Loucy (cell line): ENCODE measurements around the gene GUCY1A1.

ENCODE experiments used
- H2AFZ ChIP-seq: fragments of 200-600 bp; sonication (generic); 2 replicates; pipeline ENCODE4 v1.6.0; 2016; ENCODE audit warnings: antibody characterized with exemption, mild to moderate bottlenecking, low read length, moderate library complexity
- H3F3A ChIP-seq: fragments of 200-600 bp; 2 replicates; pipeline ENCODE4 v1.6.0; 2016; ENCODE audit warnings: antibody characterized with exemption, low read depth, mild to moderate bottlenecking
- H3K27me3 ChIP-seq: fragments of 200-600 bp; sonication (generic); 2 replicates; pipeline ENCODE4 v1.6.1; 2014; ENCODE audit warnings: low read length, mild to moderate bottlenecking; ENCODE audit not compliant: insufficient read depth, poor library complexity, severe bottlenecking
- H3K36me3 ChIP-seq: fragments of 200-600 bp; sonication (generic); 2 replicates; pipeline ENCODE4 v1.6.1; 2016; ENCODE audit warnings: low read length; ENCODE audit not compliant: insufficient read depth
- H3K4me1 ChIP-seq: fragments of 200-600 bp; sonication (generic); 2 replicates; pipeline ENCODE4 v1.5.1; 2014; ENCODE audit warnings: low read length, mild to moderate bottlenecking; ENCODE audit not compliant: insufficient read depth, poor library complexity, severe bottlenecking
- H3K4me2 ChIP-seq: fragments of 200-600 bp; sonication (generic); 2 replicates; pipeline ENCODE4 v1.6.0; 2014; ENCODE audit warnings: antibody characterized with exemption, low read length, low read depth, mild to moderate bottlenecking; ENCODE audit not compliant: poor library complexity, severe bottlenecking
- H3K4me3 ChIP-seq: fragments of 200-600 bp; sonication (generic); 2 replicates; pipeline ENCODE4 v1.5.1; 2014; ENCODE audit warnings: low read length, mild to moderate bottlenecking, mixed read lengths; ENCODE audit not compliant: poor library complexity, severe bottlenecking
- H3K79me2 ChIP-seq: fragments of 200-600 bp; sonication (generic); 2 replicates; pipeline ENCODE4 v1.6.1; 2014; ENCODE audit warnings: low read length; ENCODE audit not compliant: insufficient read depth
- H3K9ac ChIP-seq: fragments of 200-600 bp; sonication (generic); 2 replicates; pipeline ENCODE4 v1.6.0; 2014; ENCODE audit warnings: mild to moderate bottlenecking, low read depth, low read length, moderate library complexity; ENCODE audit not compliant: poor library complexity, severe bottlenecking
- H3K9me2 ChIP-seq: fragments of 200-600 bp; sonication (generic); replicated peaks from 2 replicates; pipeline ENCODE4 v1.6.1; 2016; ENCODE audit warnings: low read depth, low read length, mixed read lengths
- H3K9me3 ChIP-seq: fragments of 200-600 bp; sonication (generic); 2 replicates; pipeline ENCODE4 v1.6.1; 2014; ENCODE audit warnings: mild to moderate bottlenecking, antibody characterized with exemption, low read length, low read depth; ENCODE audit not compliant: insufficient read depth
- H4K20me1 ChIP-seq: fragments of 200-600 bp; sonication (generic); 2 replicates; pipeline ENCODE4 v1.6.0; 2014; ENCODE audit warnings: antibody characterized with exemption, low read length, mild to moderate bottlenecking; ENCODE audit not compliant: insufficient read depth, poor library complexity, severe bottlenecking
- CTCF ChIP-seq: fragments of 200-600 bp; sonication (generic); conservative IDR thresholded peaks from 2 replicates; pipeline ENCODE4 v1.5.1; 2014; ENCODE audit warnings: mild to moderate bottlenecking, antibody characterized with exemption, low read length
- EZH2phosphoT487 ChIP-seq: fragments of 200-600 bp; IDR thresholded peaks from 2 replicates; pipeline ENCODE4 v1.6.1; 2018; ENCODE audit warnings: antibody characterized with exemption, mild to moderate bottlenecking, moderate library complexity, borderline replicate concordance

The GUCY1A1 gene

GRCh38 chr4:155709918-155710317, 43.3 kb downstream of the GUCY1A1 start:
- H3K9me3 ChIP-seq: no peaks in the 10 kb centered on the region
- TF ChIP-seq CTCF (no peak), EZH2phosphoT487 (no peak)
- H4K20me1 ChIP-seq: no peaks in the 10 kb centered on the region
- H3K9me2 ChIP-seq: no peaks in the 10 kb centered on the region
- H3K79me2 ChIP-seq: no peaks in the 10 kb centered on the region
- no peak overlapping the region for H2AFZ ChIP-seq
- H3K9ac ChIP-seq: no peak overlapping the region
- no peak overlapping the region for H3K4me3 ChIP-seq
- H3K4me1 ChIP-seq: no peaks in the 10 kb centered on the region
- no peaks in the 10 kb centered on the region for H3K27me3 ChIP-seq
- peaks cover 16% of the 10 kb centered on the region; the same call in 1 of the 2 replicates for H3K36me3 ChIP-seq
- no peak overlapping the region for H3K4me2 ChIP-seq
- H3F3A ChIP-seq: no peaks in the 10 kb centered on the region

- TF ChIP-seq CTCF (no peak), EZH2phosphoT487 (no peak)
- no peaks in the 10 kb centered on the region for H3K9me2 ChIP-seq
- H3F3A ChIP-seq: no peaks in the 10 kb centered on the region
- H3K27me3 ChIP-seq: no peaks in the 10 kb centered on the region
- H3K79me2 ChIP-seq: no peaks in the 10 kb centered on the region
- no peaks in the 10 kb centered on the region for H3K9me3 ChIP-seq
- no peaks in the 10 kb centered on the region for H4K20me1 ChIP-seq
- peaks cover 14% of the 10 kb centered on the region; the same call in 1 of the 2 replicates for H3K36me3 ChIP-seq
- no peak overlapping the region for H2AFZ ChIP-seq
- no peak overlapping the region for H3K4me2 ChIP-seq
- no peaks in the 10 kb centered on the region for H3K4me1 ChIP-seq
- no peak overlapping the region for H3K4me3 ChIP-seq
- no peak overlapping the region for H3K9ac ChIP-seq
Observed at GRCh38 chr4:155711556-155711955, 44.9 kb downstream of the GUCY1A1 start.

GRCh38 chr4:155712846-155713245, 46.2 kb downstream of the GUCY1A1 start:
- Histone ChIP-seq H3K9me3 (no peaks in the 10 kb centered on the region), H3K79me2 (no peaks in the 10 kb centered on the region), H3K9ac (no peak overlapping the region), H3K4me3 (no peak overlapping the region), H4K20me1 (no peaks in the 10 kb centered on the region), H3K4me1 (no peaks in the 10 kb centered on the region), H3K27me3 (no peaks in the 10 kb centered on the region), H3K4me2 (no peak overlapping the region), H3F3A (no peaks in the 10 kb centered on the region), H2AFZ (no peak overlapping the region), H3K9me2 (no peaks in the 10 kb centered on the region), H3K36me3 (peaks cover 13% of the 10 kb centered on the region; the same call in 1 of the 2 replicates)
- no peak for TF ChIP-seq CTCF
- TF ChIP-seq EZH2phosphoT487: no peak
